DOHH2 (cell line): Measurements from ENCODE around the gene TGOLN2.

Source experiments
- CTCF ChIP-seq: fragments of 200-600 bp; sonication (generic); IDR thresholded peaks from one replicate; pipeline ENCODE4 v1.5.1; 2014; ENCODE audit warnings: antibody characterized with exemption, mild to moderate bottlenecking, low read depth, low read length; ENCODE audit not compliant: poor library complexity, severe bottlenecking
- EZH2phosphoT487 ChIP-seq: fragments of 200-600 bp; sonication (generic); IDR thresholded peaks from 2 replicates; pipeline ENCODE4 v1.6.1; 2017; ENCODE audit warnings: borderline replicate concordance, mild to moderate bottlenecking, antibody characterized with exemption, low read length, moderate library complexity, mixed read lengths

- TF ChIP-seq CTCF (no peak), EZH2phosphoT487 (no peak)
These were observed 18.8 kb downstream of the TGOLN2 start for GRCh38 chr2:85308896-85309555.
